ENCODE results near the gene GPR176. TPM values are rescaled to one million over a fixed set of nuclear protein-coding genes. Genes with fewer than 3 reads are reported as not detected.

The GPR176 gene
- total RNA-seq, 1 experiment from 2014 or later, result 9.8 TPM

- H3K4me3 ChIP-seq (ENCODE audit: low read depth, low read length), result no peak overlapping the region
- H3K4me1 Mint-ChIP-seq (ENCODE audit: low read depth, unreplicated experiment), result peaks cover 10% of the 10 kb centered on the region
- no peaks in the 10 kb centered on the region for H3K27me3 ChIP-seq (replicated peaks; ENCODE audit: control insufficient read depth, insufficient read depth, low read length)
- no peak for DNase-seq
- intact Hi-C loops (cut with micrococcal nuclease; ENCODE audit: unreplicated experiment), result loop anchor here (5.0 kb wide), 3 partner anchors 46 to 144 kb away; no protein-coding TSS in a partner anchor
- H3K27me3 Mint-ChIP-seq (ENCODE audit: insufficient read depth, unreplicated experiment), result no peaks in the 10 kb centered on the region
- no peaks in the 10 kb centered on the region for H3K9me3 ChIP-seq
- no peaks in the 10 kb centered on the region for H3K36me3 ChIP-seq (ENCODE audit: control insufficient read depth, insufficient read depth, low read length)
- no peaks in the 10 kb centered on the region for H3K9me3 Mint-ChIP-seq (ENCODE audit: unreplicated experiment)
- no peak overlapping the region for H3K4me3 Mint-ChIP-seq (ENCODE audit: unreplicated experiment)
- CTCF ChIA-PET, result interaction anchor here (0.7 to 4.1 kb wide), 2 partner anchors 43 to 351 kb away, joined by 3 to 31 read pairs; partner anchors contain the start of gene THBS1
- no peak overlapping the region for H3K27ac Mint-ChIP-seq (ENCODE audit: unreplicated experiment)
- H3K4me1 ChIP-seq, result peaks cover 17% of the 10 kb centered on the region; the same call in 1 of the 2 replicates
- peaks cover 5% of the 10 kb centered on the region for H3K36me3 Mint-ChIP-seq (ENCODE audit: insufficient read depth, unreplicated experiment)
- BruUV-seq (replicated peaks), result no TSS peak
- TF ChIP-seq CTCF (IDR thresholded peaks at IDR 0.05; ENCODE audit: insufficient read depth in 1 of 2, low read depth in 1 of 2, low read length in 1 of 2, severe bottlenecking in 1 of 2, unreplicated experiment in 1 of 2), result peak in 1 of 2 experiments; percentile 26
- POLR2A ChIA-PET, result no interaction called here
These were observed 11.5 kb upstream of the GPR176 start for GRCh38 chr15:39931615-39932014.

- H3K4me3 ChIP-seq (ENCODE audit: low read depth, low read length), result no peak overlapping the region
- Mint-ChIP-seq H3K36me3 (ENCODE audit: insufficient read depth, unreplicated experiment) (no peaks in the 10 kb centered on the region), H3K27ac (ENCODE audit: unreplicated experiment) (no peak overlapping the region), H3K4me1 (ENCODE audit: low read depth, unreplicated experiment) (peaks cover 14% of the 10 kb centered on the region), H3K4me3 (ENCODE audit: unreplicated experiment) (no peak overlapping the region), H3K27me3 (ENCODE audit: insufficient read depth, unreplicated experiment) (no peaks in the 10 kb centered on the region), H3K9me3 (ENCODE audit: unreplicated experiment) (no peaks in the 10 kb centered on the region)
- no peaks in the 10 kb centered on the region for H3K36me3 ChIP-seq (ENCODE audit: control insufficient read depth, insufficient read depth, low read length)
- H3K27me3 ChIP-seq (replicated peaks; ENCODE audit: control insufficient read depth, insufficient read depth, low read length), result no peaks in the 10 kb centered on the region
- ChIA-PET CTCF (interaction anchor here (2.0 kb wide), 1 partner anchor 38 kb away, joined by 16 read pairs; no protein-coding TSS in a partner anchor), POLR2A (no interaction called here)
- no peak for TF ChIP-seq CTCF (IDR thresholded peaks at IDR 0.05; ENCODE audit: insufficient read depth in 1 of 2, low read depth in 1 of 2, low read length in 1 of 2, severe bottlenecking in 1 of 2, unreplicated experiment in 1 of 2)
- intact Hi-C loops (cut with micrococcal nuclease; ENCODE audit: unreplicated experiment), result no loop called here
- no peak for DNase-seq
- H3K4me1 ChIP-seq, result peaks cover 8% of the 10 kb centered on the region; the same call in 1 of the 2 replicates
- BruUV-seq (replicated peaks), result no TSS peak
- H3K9me3 ChIP-seq, result no peaks in the 10 kb centered on the region
These were observed 6.5 kb upstream of the GPR176 start for GRCh38 chr15:39926526-39926925.

- CTCF ChIA-PET, result interaction anchor here (2.0 kb wide), 1 partner anchor 37 kb away, joined by 16 read pairs; no protein-coding TSS in a partner anchor
- no peak overlapping the region for H3K27ac Mint-ChIP-seq (ENCODE audit: unreplicated experiment)
- peak in 1 of 2 experiments; percentile 9 for TF ChIP-seq CTCF (IDR thresholded peaks at IDR 0.05; ENCODE audit: insufficient read depth in 1 of 2, low read depth in 1 of 2, low read length in 1 of 2, severe bottlenecking in 1 of 2, unreplicated experiment in 1 of 2)
These were observed 5.2 kb upstream of the GPR176 start for GRCh38 chr15:39925112-39925842.

More at GRCh38 chr15:39925112-39925842, 5.2 kb upstream of the GPR176 start:
- peaks cover 12% of the 10 kb centered on the region; the same call in 1 of the 2 replicates for H3K4me1 ChIP-seq
- H3K4me1 Mint-ChIP-seq (ENCODE audit: low read depth, unreplicated experiment), result peaks cover 21% of the 10 kb centered on the region
- intact Hi-C loops (cut with micrococcal nuclease; ENCODE audit: unreplicated experiment), result loop anchor here (1.0 kb wide), 1 partner anchor 37 kb away; no protein-coding TSS in a partner anchor
- no peaks in the 10 kb centered on the region for H3K36me3 ChIP-seq (ENCODE audit: control insufficient read depth, insufficient read depth, low read length)
- DNase-seq, result peak in 1 of 2 experiments; percentile 18
- H3K9me3 ChIP-seq, result no peaks in the 10 kb centered on the region
- H3K36me3 Mint-ChIP-seq (ENCODE audit: insufficient read depth, unreplicated experiment), result peaks cover 8% of the 10 kb centered on the region
- no peaks in the 10 kb centered on the region for H3K27me3 Mint-ChIP-seq (ENCODE audit: insufficient read depth, unreplicated experiment)
- POLR2A ChIA-PET, result no interaction called here
- no TSS peak for BruUV-seq (replicated peaks)
- no peaks in the 10 kb centered on the region for H3K27me3 ChIP-seq (replicated peaks; ENCODE audit: control insufficient read depth, insufficient read depth, low read length)
- H3K4me3 ChIP-seq (ENCODE audit: low read depth, low read length), result no peak overlapping the region
- no peaks in the 10 kb centered on the region for H3K9me3 Mint-ChIP-seq (ENCODE audit: unreplicated experiment)
- H3K4me3 Mint-ChIP-seq (ENCODE audit: unreplicated experiment), result no peak overlapping the region
